ENCODE data around the gene STIP1.
A peak's percentile ranks its signal among the peaks of the same experiment; 100 is the strongest.

STIP1 gene

DNA sequence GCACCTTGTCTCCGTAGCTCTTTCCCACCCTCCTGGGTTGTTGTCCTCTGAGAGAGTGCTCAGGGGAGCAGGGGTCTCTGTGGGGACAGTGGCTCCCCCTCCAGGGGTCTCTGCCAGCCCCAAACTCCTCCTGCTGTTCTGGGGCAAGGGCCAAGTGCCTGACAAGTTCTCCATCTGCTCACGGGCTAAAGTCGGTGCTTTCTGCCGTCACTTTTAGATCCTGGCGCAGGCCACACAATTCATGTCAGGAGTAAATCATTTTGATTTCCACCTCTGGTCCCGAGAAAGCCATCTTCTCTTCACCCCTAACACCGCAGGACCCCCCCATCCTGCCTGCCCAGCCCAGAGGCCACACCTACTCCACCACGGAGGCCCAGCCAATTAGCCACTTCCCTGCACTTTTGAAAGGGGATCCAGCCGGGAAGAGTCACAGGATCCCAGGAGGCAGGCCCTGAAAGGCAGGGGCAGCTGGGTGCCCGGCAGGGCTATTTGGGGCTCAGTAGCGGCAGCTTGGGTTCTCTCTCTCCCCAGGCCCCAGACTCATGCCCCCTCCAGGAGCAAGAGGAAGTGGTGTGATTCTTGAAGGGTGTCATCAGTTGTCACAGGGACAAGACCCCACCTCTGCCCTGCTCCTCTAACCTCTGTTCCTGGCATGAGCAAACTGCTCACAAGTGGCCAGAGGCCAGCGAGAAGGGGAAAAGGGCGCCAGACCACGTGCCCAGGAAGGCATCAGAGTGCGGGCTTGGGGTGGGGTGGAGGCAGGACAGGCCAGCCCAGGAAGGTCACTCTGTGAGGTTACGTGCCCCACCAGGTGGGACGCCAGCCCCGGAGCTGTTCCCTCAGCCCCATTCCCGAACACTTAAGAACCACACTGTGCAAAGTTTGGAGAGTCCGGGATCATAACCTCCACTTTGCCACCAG is 21.3 kb upstream of the STIP1 start:
- TF ChIP-seq, protein P1, sequence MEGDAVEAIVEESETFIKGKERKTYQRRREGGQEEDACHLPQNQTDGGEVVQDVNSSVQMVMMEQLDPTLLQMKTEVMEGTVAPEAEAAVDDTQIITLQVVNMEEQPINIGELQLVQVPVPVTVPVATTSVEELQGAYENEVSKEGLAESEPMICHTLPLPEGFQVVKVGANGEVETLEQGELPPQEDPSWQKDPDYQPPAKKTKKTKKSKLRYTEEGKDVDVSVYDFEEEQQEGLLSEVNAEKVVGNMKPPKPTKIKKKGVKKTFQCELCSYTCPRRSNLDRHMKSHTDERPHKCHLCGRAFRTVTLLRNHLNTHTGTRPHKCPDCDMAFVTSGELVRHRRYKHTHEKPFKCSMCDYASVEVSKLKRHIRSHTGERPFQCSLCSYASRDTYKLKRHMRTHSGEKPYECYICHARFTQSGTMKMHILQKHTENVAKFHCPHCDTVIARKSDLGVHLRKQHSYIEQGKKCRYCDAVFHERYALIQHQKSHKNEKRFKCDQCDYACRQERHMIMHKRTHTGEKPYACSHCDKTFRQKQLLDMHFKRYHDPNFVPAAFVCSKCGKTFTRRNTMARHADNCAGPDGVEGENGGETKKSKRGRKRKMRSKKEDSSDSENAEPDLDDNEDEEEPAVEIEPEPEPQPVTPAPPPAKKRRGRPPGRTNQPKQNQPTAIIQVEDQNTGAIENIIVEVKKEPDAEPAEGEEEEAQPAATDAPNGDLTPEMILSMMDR (IDR thresholded peaks at IDR 0.05; ENCODE audit: low read depth, low read length, missing control alignments), result no peak
- H3K27me3 ChIP-seq (replicated peaks), result no peaks in the 10 kb centered on the region
- H3K36me3 ChIP-seq (replicated peaks), result no peaks in the 10 kb centered on the region
- DNase-seq, result no peak
- peak overlapping the region; percentile 63 for H3K4me3 ChIP-seq (ENCODE audit: low read depth, low read length)
- no peak overlapping the region for H3K27ac ChIP-seq
- in situ Hi-C loops (cut with HindIII; ENCODE audit: low pct_ligation_motif_present, low sequenced_read_pairs), result loop anchor here (25.0 kb wide), 1 partner anchor 327 kb away; the partner anchor contains the start of gene MARK2

DNA sequence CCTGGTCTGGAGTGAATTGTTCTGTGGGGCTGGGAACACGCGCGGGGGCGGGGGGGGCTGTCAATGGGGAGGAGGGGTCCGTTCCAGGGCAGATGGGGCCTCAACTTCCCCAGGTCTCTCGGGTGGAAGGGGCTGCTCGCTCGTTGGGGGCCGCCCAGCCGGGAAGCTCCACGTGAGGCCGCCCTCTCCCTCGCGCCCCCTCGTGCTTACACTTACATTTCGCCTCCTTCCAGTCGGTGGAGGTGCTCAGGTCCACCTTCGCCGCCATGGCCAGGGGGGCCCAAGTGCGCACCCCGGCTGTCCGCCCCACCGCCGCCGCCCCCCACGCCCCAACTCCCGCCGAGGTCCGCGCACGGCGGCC is 20.5 kb upstream of the STIP1 start:
- no peak for DNase-seq
- no peak overlapping the region for H3K27ac ChIP-seq
- peak overlapping the region; percentile 63 for H3K4me3 ChIP-seq (ENCODE audit: low read depth, low read length)
- TF ChIP-seq, protein P1 (IDR thresholded peaks at IDR 0.05; ENCODE audit: low read depth, low read length, missing control alignments), result no peak
- in situ Hi-C loops (cut with HindIII; ENCODE audit: low pct_ligation_motif_present, low sequenced_read_pairs), result loop anchor here (25.0 kb wide), 1 partner anchor 328 kb away; the partner anchor contains the start of gene MARK2
- no peaks in the 10 kb centered on the region for H3K27me3 ChIP-seq (replicated peaks)
- no peaks in the 10 kb centered on the region for H3K36me3 ChIP-seq (replicated peaks)

DNA sequence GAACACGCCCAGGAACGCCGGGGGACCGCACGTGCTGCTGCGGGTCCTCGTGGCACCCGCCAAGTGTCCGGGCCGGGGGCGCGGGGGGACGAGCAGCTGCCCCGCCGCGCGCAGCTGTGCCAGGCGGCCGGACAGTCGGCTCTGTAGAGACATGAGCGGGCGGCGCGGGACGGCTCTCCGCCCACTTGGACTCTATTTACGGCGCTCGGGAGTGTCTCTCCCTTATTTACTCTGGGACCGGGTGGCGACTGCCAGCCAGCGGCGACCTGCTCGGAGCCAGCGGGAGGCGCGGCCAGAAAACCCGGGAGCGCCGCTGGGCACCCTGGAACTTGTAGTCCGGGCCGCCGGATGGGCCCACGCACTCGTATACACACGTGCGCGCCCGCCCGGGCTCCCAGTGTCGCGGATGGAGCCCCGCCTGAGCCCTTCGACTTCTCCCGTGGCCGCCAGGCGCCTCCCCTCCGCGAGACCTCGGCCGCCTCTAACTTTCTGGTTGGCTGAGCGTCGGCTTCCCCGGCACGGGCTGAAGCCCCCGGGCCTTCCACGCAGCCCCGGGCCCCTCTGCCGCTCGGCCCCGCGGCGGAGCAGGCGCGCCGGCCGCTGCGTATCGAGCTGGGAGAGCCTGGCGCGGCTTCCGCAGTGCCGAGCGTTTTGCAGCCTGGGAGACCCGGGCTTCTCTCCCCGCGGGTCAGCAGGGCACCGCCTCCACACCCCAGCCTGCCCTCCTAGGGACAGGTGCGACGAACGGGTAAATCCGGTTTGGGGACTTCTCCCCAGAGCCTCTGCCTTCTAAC is 19.9 kb upstream of the STIP1 start, which contains the start of gene MACROD1:
TSS of gene MACROD1 (minus strand) at position 272 of the 794 bp plus-strand sequence. CDS start at position 153, 119 bp downstream.
- Histone ChIP-seq H3K36me3 (replicated peaks) (no peaks in the 10 kb centered on the region), H3K4me3 (ENCODE audit: low read depth, low read length) (peak within 1 kb of the TSS; percentile 63), H3K27me3 (replicated peaks) (no peaks in the 10 kb centered on the region), H3K27ac (no peak within 1 kb of the TSS)
- TF ChIP-seq, protein P1 (IDR thresholded peaks at IDR 0.05; ENCODE audit: low read depth, low read length, missing control alignments), result no peak
- DNase-seq, result peak; percentile 69
- in situ Hi-C loops (cut with HindIII; ENCODE audit: low pct_ligation_motif_present, low sequenced_read_pairs), result loop anchor here (25.0 kb wide), 1 partner anchor 329 kb away; the partner anchor contains the start of gene MARK2

DNA sequence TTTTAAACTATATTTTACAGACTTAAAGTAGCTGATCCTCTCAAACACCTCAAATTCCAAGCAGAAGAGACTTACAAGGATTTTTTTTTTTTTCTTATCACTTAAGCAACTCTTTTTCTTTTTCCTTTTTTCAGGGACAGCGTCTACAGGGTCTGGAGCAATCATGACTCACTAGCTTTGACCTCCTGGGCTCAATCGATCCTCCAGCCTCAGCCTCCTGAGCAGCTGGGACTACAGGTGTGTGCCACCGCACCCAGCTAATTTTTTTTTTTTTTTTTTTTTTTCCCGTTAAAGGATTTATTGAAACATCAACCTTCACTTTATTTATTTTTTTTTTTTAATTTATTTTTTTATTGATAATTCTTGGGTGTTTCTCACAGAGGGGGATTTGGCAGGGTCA is 15.6 kb upstream of the STIP1 start:
- H3K4me3 ChIP-seq (ENCODE audit: low read depth, low read length), result no peak overlapping the region
- H3K36me3 ChIP-seq (replicated peaks), result no peaks in the 10 kb centered on the region
- no peaks in the 10 kb centered on the region for H3K27me3 ChIP-seq (replicated peaks)
- no peak for DNase-seq
- in situ Hi-C loops (cut with HindIII; ENCODE audit: low pct_ligation_motif_present, low sequenced_read_pairs), result loop anchor here (25.0 kb wide), 1 partner anchor 333 kb away; the partner anchor contains the start of gene MARK2
- H3K27ac ChIP-seq, result no peak overlapping the region
- TF ChIP-seq, protein P1 (IDR thresholded peaks at IDR 0.05; ENCODE audit: low read depth, low read length, missing control alignments), result no peak

DNA sequence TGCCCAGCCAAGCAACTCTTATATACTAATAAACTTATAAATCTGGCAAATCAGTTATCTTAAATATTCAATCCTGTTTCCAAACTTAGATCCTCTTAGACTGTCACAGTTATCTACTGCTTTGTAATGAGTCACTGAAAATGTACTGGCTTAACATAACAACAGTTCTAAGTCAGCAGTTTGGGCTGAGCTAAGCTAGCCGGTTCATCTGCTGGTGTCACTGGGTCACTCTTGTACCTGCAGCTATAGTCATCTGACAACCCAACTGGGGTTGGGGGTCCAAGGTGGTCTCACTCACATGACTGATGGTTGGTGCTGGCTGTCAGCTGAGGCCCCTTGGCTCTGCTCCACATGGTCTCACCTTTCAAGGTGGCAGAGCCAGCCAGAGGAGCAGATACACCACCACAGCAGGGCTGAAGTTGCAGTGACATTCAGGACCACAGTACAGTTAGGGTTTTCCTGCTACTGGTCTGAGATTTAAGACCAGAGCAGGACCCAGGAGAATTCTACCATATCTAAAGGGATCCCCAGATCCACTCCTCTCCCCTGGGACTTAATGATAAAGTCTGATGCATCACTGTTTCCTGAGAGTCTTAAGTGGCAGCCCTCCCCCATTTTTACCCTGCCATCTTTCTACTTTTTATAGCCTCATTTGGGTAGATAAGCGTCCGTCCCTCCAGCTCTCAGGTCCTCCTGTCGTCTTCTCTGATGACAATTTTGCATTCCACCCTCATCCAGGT is 12.2 kb upstream of the STIP1 start:
- Histone ChIP-seq H3K27me3 (replicated peaks) (no peaks in the 10 kb centered on the region), H3K27ac (no peak overlapping the region), H3K4me3 (ENCODE audit: low read depth, low read length) (no peak overlapping the region), H3K36me3 (replicated peaks) (no peaks in the 10 kb centered on the region)
- peak; percentile 42 for DNase-seq
- in situ Hi-C loops (cut with HindIII; ENCODE audit: low pct_ligation_motif_present, low sequenced_read_pairs), result loop anchor here (25.0 kb wide), 1 partner anchor 336 kb away; the partner anchor contains the start of gene MARK2
- TF ChIP-seq, protein P1 (IDR thresholded peaks at IDR 0.05; ENCODE audit: low read depth, low read length, missing control alignments), result no peak
